SK-N-DZ (cell line): ENCODE results near the gene STEAP4.
"Not testable (repeated sequence)": the region's sequence is repeated elsewhere in the genome, so short reads cannot be mapped to it uniquely, and the experiment has no call there.

Experiments
- DNase-seq: peaks from one replicate; pipeline ENCODE4 v3.0.0-alpha.2; 2015; ENCODE audit warnings: low spot score

The STEAP4 gene

GRCh38 chr7:88314061-88314491, 7.4 kb upstream of the STEAP4 start:
- peak; percentile 19 for DNase-seq

DNA sequence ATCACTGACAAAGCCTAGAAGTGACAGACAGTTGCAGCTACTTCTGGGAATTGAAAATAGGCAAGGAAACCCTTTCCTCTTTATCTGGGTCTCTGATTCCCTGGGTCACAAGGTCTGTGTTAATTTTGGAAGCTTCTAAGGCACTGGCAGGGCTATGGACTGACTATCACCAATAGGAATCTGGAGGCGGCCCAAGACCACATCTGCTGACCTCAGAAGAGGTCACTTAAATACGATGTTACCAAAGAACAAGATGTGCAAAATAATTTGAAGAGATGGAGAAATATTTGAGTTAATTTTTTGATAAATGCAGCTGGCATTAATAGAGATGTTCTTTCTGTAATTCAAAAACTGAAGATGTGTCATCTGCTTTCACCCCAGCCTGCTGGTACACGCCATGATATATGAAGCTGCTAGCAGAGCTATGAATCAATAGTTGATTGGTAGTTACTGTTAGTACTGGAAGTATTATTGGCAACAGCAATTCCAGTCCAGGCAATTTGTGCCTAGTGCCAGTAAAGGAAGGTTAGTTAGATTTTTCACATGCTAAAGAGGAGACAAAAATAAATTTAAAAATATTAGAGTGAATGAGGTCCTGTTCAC, 5.5 kb upstream of the STEAP4 start:
- no peak for DNase-seq

- no peak for DNase-seq
Observed at GRCh38 chr7:88311675-88312036, 5.0 kb upstream of the STEAP4 start.

GRCh38 chr7:88310956-88311674, 4.4 kb upstream of the STEAP4 start:
- no peak for DNase-seq

DNA sequence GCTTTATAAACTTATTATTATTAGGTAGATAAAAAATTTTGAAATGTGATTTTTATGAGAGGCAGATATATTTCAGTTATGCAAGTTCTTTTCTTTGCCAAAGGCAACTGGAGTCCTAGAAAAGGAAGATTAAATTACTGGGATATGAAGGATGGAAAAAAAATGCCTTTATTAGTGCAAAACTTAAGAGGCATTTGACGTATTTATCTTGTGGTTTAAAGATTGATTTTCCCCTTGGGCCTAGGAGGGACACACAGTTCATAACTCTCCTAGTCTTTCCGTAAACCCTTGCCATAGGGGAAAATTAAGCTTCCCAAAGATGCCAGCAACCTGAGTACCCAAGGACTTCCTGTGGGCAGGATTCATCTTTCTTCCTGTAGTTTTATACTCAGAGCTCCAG, 3.1 kb upstream of the STEAP4 start:
- DNase-seq: no peak

DNA sequence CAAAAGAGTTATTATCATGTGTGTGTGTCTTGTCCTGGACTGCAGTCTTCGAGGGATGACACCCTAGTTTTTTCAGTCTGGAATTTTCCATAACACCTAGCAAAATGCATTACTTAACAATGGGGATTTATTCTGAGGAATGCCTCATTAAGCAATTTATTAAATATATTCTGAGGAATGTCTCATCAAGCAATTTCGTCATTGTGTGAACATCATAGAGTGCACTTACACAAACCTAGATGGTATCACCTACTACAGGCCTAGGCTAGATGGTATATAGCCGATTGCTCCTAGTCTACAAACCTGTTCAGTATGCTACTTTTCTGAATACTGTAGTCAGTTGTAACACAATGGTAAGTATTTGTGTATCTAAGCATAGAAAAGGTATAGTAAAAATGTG, 1.1 kb upstream of the STEAP4 start:
- no peak for DNase-seq

- DNase-seq: no peak
Observed at GRCh38 chr7:88307412-88307811, 718 bp upstream of the STEAP4 start.

DNA sequence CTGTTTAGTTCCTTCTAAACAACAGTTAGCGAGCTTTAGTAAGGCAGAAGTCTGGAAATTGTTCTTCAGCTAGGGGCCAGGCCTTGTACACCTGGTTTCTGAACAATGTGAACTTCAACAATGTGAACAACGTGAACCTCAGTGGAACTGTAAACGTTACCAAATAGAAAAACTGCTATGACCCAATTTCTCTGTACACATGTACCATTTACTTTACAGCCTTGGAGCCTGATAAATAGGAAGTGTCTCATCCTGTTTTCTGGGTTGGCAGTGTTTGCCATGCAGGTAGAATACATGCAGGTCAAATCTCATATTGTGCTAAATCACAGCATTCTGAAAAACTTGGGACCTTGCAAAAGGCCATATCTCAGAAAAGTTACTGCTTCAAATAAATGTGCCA, 1.6 kb downstream of the STEAP4 start:
- DNase-seq: no peak

DNA sequence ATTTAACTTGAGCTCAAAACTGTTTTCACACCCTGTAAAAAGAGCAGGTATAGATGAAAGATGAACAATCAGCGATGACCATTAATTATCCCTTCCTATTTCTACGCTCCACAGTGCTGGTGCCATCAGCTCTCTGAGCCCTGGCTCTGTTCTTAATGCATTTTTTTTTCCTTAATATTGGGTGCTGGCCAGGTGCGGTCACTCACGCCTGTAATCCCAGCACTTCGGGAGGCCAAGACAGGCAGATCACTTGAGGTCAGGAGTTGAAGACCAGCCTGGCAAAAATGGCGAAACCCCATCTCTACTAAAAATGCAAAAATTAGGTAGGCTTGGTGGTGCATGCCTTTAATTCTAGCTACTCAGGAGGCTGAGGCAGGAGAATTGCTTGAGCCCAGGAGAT, 4.2 kb downstream of the STEAP4 start:
- DNase-seq: no peak

- no peak for DNase-seq
Observed at GRCh38 chr7:88301924-88302323, 4.8 kb downstream of the STEAP4 start.

DNA sequence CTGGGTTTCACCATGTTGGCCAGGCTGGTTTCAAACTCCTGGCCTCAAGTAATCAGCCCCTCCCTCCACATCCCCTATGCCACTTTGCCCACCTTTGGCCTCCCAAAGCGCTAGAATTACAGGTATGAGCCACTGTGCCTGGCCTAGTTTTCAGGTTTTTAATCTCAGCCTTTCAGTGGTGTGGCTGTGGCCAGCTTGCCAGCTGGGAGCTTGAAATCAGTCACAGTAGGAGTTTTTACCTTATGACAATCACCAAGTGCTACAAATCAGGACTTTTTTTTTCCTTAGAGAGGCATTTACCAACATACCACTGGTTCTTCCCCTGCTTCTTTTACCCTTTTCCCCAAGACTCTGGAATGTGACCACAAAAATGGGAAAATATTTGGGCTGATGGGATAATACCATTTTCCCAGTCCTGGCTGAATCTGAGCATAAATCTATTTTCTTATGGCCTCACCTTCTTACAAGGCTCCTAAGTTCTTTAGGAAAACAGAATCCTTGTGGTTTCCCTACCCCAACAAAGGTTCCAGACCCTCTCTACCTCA, 6.2 kb downstream of the STEAP4 start:
- DNase-seq: no peak

DNA sequence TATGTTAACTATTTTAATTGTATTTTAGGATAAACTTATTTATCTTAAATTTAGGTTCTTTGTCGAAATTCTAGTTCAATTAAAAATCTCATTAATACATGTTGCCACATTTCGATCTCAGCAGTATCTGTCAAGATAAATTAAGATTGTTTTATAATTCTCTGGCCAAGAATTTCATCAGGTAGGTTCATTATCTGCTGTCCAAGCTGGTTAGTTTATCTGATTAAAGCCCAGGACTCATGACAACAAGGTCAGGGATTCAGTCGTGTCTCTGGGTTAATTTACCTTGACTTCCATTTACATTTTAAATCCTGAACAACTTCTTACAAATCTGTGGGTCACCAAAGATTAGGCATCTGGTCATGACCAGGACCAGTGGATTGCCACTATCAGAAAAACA, 7.6 kb downstream of the STEAP4 start:
- DNase-seq: no peak

- no peak for DNase-seq
Observed at GRCh38 chr7:88293866-88294265, 12.8 kb downstream of the STEAP4 start.

DNA sequence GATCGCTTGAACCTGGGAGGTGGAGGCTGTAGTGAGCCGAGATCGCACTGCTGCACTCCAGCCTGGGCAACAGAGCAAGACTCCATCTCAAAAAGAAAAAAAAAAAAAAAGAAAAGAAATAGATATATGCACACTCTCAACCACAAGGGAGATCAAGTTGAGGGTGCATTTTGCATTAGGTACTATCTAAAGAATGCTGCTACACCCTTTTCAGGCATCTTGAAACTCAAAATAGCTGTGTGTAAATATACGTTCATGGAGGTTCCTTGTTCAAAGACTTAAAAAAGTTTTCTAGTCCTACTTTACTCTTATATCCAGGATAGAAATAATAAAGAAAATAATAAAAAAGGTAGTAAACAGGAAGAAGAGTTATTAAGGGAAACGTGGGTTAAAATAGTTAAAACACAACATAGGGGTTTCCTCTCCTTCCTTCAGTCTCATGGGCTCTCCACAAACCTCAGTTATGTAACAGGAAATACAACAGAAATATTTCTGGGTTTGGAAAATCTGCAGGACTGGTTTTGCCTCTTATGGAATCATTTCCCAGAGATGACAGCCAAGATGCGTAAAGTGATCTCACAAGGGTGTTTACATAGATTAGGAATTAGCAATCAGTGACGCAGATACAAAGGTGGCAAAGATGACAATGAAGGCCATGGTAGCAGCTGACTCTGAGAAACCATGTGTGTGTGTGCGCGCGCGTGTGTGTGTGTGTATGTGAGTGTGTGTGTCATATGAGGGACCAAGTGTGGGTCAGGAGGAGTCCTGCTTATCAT, 15.1 kb downstream of the STEAP4 start:
- DNase-seq: no peak

- DNase-seq: no peak
Observed at GRCh38 chr7:88290491-88290890, 16.2 kb downstream of the STEAP4 start.

DNA sequence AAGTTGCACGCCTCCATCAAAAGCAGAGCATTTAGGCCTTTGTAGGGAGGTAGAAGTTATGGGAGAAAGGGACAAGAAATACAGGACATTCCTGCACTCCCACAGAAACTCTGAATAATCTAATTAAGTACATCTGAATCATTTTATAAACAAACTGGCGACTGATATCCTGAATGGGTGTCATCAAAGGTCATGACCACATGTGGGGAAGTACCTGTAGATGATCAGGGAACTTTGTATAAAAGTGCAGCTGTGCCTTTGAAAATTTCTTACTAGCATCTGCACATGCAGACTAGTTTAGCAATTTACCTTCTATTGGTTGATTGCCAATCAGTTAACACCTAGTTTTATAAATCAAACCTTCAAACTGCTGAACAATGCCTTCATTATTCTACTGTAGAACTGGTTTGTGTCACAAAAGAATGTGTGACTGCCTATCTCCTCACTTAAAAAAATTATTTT, 17.1 kb downstream of the STEAP4 start:
- no peak for DNase-seq

- DNase-seq: no peak
Observed at GRCh38 chr7:88281749-88282148, 24.9 kb downstream of the STEAP4 start.

DNA sequence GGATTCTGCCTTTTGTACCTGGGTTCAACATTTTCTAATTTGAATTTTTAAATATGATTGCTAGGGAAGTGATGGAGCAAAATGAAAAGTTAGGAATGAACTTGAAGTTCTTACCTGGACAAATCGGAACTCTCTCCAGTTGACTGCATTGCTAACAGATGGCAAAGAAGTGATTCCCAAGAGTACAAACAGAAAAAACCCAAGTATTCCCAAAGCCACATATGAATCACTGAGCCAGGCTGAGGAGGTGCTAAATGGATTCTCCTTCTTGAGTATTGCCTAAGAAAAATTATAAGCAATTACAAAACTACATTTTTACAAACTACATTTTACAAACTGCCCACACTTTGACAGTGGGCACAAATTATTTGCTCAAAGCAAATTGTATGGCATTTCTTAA, 25.9 kb downstream of the STEAP4 start:
- no peak for DNase-seq

GRCh38 chr7:88279323-88279722, 27.4 kb downstream of the STEAP4 start:
- no peak for DNase-seq

GRCh38 chr7:88278881-88279280, 27.8 kb downstream of the STEAP4 start:
- no peak for DNase-seq

GRCh38 chr7:88276605-88277153, 30.0 kb downstream of the STEAP4 start:
- no peak for DNase-seq

DNA sequence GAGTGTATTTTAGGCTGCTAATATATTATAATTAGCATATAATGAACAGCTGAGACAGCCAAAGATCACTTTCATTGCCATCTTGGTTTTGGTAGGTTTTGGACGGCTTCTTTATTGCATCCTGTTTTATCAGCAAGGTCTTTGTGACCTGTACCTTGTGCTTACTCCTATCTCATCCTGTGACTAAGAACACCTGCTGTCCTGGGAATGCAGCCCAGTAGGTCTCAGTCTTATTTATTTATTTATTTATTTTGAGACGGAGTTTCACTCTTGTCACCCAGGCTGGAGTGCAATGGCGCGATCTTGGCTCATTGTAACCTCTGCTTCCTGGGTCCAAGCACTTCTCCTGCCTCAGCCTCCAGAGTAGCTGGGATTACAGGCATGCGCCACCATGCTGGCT, 31.8 kb downstream of the STEAP4 start:
- not testable (repeated sequence) for DNase-seq
